Stomach (tissue), 9 donors: ENCODE data around the gene DOCK1. TPM values are rescaled to one million over a fixed set of nuclear protein-coding genes. Genes with fewer than 3 reads are reported as not detected.

Source experiments
- DNase-seq, 2 donors: peaks; one replicate each; pipeline versions ENCODE4 v3.0.0 to v3.0.0-alpha.2; 2013 to 2019
- H3K27ac ChIP-seq, 5 donors: fragments of 200-600 bp in 4 of 5; sonication (generic) in 4 of 5; one replicate each; pipeline ENCODE4 v1.5.1; 2013 to 2019; ENCODE audit warnings: mild to moderate bottlenecking in 1 of 5, moderate library complexity in 1 of 5
- H3K27me3 ChIP-seq, 3 donors: fragments of 200-600 bp; sonication (generic); one replicate each; pipeline ENCODE4 v1.5.1; 2017 to 2019; ENCODE audit warnings: mixed run types in 1 of 3
- H3K36me3 ChIP-seq, 4 donors: fragments of 200-600 bp; sonication (generic); 1 replicate in 3 of 4; 2 replicates in 1 of 4; pipeline ENCODE4 v1.5.1; 2016 to 2019
- H3K4me1 ChIP-seq, 4 donors: fragments of 200-600 bp; sonication (generic); one replicate each; pipeline ENCODE4 v1.5.1; 2016 to 2019
- H3K4me3 ChIP-seq, 4 donors: fragments of 200-600 bp; sonication (generic) in 3 of 4; one replicate each; pipeline ENCODE4 v1.5.1; 2016 to 2019; ENCODE audit warnings: mild to moderate bottlenecking in 1 of 4
- H3K9me3 ChIP-seq, 4 donors: fragments of 200-600 bp; sonication (generic); one replicate each; pipeline ENCODE4 v1.5.1; 2016 to 2019
- CTCF ChIP-seq, 7 experiments: fragments of 450-650 bp in 4 of 7; fragments of 200-600 bp in 3 of 7; sonication (generic) in 3 of 7; IDR thresholded peaks; one replicate each; pipeline ENCODE4 v1.5.1; 2016 to 2019; ENCODE audit warnings: antibody characterized with exemption in 7 of 7, control low read depth in 2 of 7, mild to moderate bottlenecking in 1 of 7
- EP300 ChIP-seq: sonication (generic); formaldehyde crosslinking; IDR thresholded peaks from one replicate; pipeline ENCODE4 v1.6.1; 2017; ENCODE audit warnings: antibody characterized with exemption
- POLR2A ChIP-seq, 4 donors: fragments of 450-650 bp; IDR thresholded peaks; one replicate each; pipeline ENCODE4 v1.6.1; 2016; ENCODE audit warnings: antibody characterized with exemption in 4 of 4, control low read depth in 2 of 4, mild to moderate bottlenecking in 1 of 4, moderate library complexity in 1 of 4
- POLR2AphosphoS5 ChIP-seq, 3 donors: sonication (generic); formaldehyde crosslinking; IDR thresholded peaks; one replicate each; pipeline ENCODE4 v1.6.1; 2016; ENCODE audit warnings: antibody characterized with exemption in 3 of 3
- WGBS, 5 donors: extraction: QIAGEN DNeasy Blood & Tissue Kit in 3 of 5; methylation state at CpG; one replicate each; pipeline versions ENCODE4 v1.1.5 to v1.1.7; 2013 to 2018; 5-methylcytosine and 5-hydroxymethylcytosine counted together
- intact Hi-C: fragments of 100-400 bp; cut with DNase I; formaldehyde crosslinking; loops from one replicate; pipeline ENCODE4 v1.15.1; 2023; ENCODE audit warnings: low total_unique reads
- polyA plus RNA-seq, 3 donors: library from polyadenylated mRNA; stranded (reverse); fragments of 200-250 nt; gene quantifications; one replicate each; pipeline ENCODE4 v1.2.3, GENCODE V29; 2013
- total RNA-seq, 5 donors: library from RNA; depleted of rRNA; stranded (reverse); fragments of >200 nt; gene quantifications; one replicate each; pipeline versions ENCODE4 v1.1.0 to v1.2.3, GENCODE V29; 2014 to 2016
- donor health status: healthy with polysubstance abuse.
- donor health status: Bipolar disorder and iron deficiency.
- donor health status: healthy.

Gene DOCK1
- total and polyA plus RNA-seq, 8 donors = 8.4 to 114 (median 35.0) TPM

- no peaks in the 10 kb centered on the region for H3K9me3 ChIP-seq
- 72 to 83% (median 74%) methylated on average over 7 of the region's 7 CpGs for WGBS, 5 donors
- intact Hi-C loops = no loop called here
These were observed 287.9 kb downstream of the DOCK1 start for GRCh38 chr10:127193125-127193524.

GRCh38 chr10:127194111-127194510, 288.9 kb downstream of the DOCK1 start:
- TF ChIP-seq POLR2A (IDR thresholded peaks at IDR 0.05) = no peak
- TF ChIP-seq CTCF (IDR thresholded peaks at IDR 0.05) = no peak
- TF ChIP-seq EP300 = no peak
- no peak for TF ChIP-seq POLR2AphosphoS5 (IDR thresholded peaks at IDR 0.05)
- no peaks in the 10 kb centered on the region for H3K9me3 ChIP-seq
- intact Hi-C loops = no loop called here
- no peak overlapping the region for H3K4me3 ChIP-seq
- WGBS, 5 donors = 59 to 78% (median 67%) methylated on average over 2 of the region's 2 CpGs
- peaks cover 16 to 27% (median 22%) of the 10 kb centered on the region in 4 donors for H3K4me1 ChIP-seq
- no peaks in the 10 kb centered on the region for H3K36me3 ChIP-seq
- H3K27ac ChIP-seq = no peak overlapping the region
- no peak for DNase-seq
- H3K27me3 ChIP-seq = peaks cover 0 to 47% (median 13%) of the 10 kb centered on the region in 3 donors

More at GRCh38 chr10:127193125-127193524, 287.9 kb downstream of the DOCK1 start:
- H3K27ac ChIP-seq = no peak overlapping the region
- H3K27me3 ChIP-seq = peaks cover 0 to 47% (median 13%) of the 10 kb centered on the region in 3 donors
- no peak overlapping the region for H3K4me3 ChIP-seq
- peaks cover 16 to 27% (median 22%) of the 10 kb centered on the region in 4 donors for H3K4me1 ChIP-seq
- DNase-seq = no peak
- TF ChIP-seq EP300 = no peak
- TF ChIP-seq POLR2AphosphoS5 (IDR thresholded peaks at IDR 0.05) = no peak
- TF ChIP-seq CTCF (IDR thresholded peaks at IDR 0.05) = no peak
- no peak for TF ChIP-seq POLR2A (IDR thresholded peaks at IDR 0.05)
- H3K36me3 ChIP-seq = no peaks in the 10 kb centered on the region

GRCh38 chr10:127194599-127194998, 289.4 kb downstream of the DOCK1 start:
- Histone ChIP-seq H3K27ac (no peak overlapping the region), H3K4me3 (peak overlapping the region in 1 of 4 donors; percentile 57), H3K9me3 (no peaks in the 10 kb centered on the region), H3K27me3 (peaks cover 0 to 47% (median 13%) of the 10 kb centered on the region in 3 donors), H3K4me1 (peaks cover 16 to 27% (median 22%) of the 10 kb centered on the region in 4 donors), H3K36me3 (no peaks in the 10 kb centered on the region)
- DNase-seq = no peak
- intact Hi-C loops = no loop called here
- TF ChIP-seq CTCF (IDR thresholded peaks at IDR 0.05) (no peak), EP300 (no peak), POLR2A (IDR thresholded peaks at IDR 0.05) (no peak), POLR2AphosphoS5 (IDR thresholded peaks at IDR 0.05) (no peak)
- 39 to 60% (median 46%) methylated on average over 12 to 16 of the region's 16 CpGs for WGBS, 5 donors

- 3 to 11% (median 4%) methylated on average over 14 to 28 of the region's 28 CpGs for WGBS, 5 donors
- H3K27ac ChIP-seq = no peak overlapping the region
- peaks cover 0 to 5% (median 2%) of the 10 kb centered on the region in 4 donors for H3K36me3 ChIP-seq
- H3K4me3 ChIP-seq = peak overlapping the region; percentile 41 to 57 (median 48)
- DNase-seq = peak in 1 of 2 donors; percentile 22
- peaks cover 16 to 27% (median 22%) of the 10 kb centered on the region in 4 donors for H3K4me1 ChIP-seq
- TF ChIP-seq POLR2A (IDR thresholded peaks at IDR 0.05) (no peak), CTCF (IDR thresholded peaks at IDR 0.05) (no peak), POLR2AphosphoS5 (IDR thresholded peaks at IDR 0.05) (no peak), EP300 (no peak)
- intact Hi-C loops = no loop called here
- no peaks in the 10 kb centered on the region for H3K9me3 ChIP-seq
- peaks cover 0 to 47% (median 13%) of the 10 kb centered on the region in 3 donors for H3K27me3 ChIP-seq
These were observed 289.8 kb downstream of the DOCK1 start for GRCh38 chr10:127195041-127195506.
